Testis (tissue), 3 donors: Measurements from ENCODE around the gene AK9. TPM values are rescaled to one million over a fixed set of nuclear protein-coding genes. Genes with fewer than 3 reads are reported as not detected.
"Not testable (repeated sequence)": the region's sequence is repeated elsewhere in the genome, so short reads cannot be mapped to it uniquely, and the experiment has no call there.

Experiments used
- DNase-seq: peaks from one replicate; pipeline ENCODE4 v3.0.0-alpha.2; 2019
- H3K27ac ChIP-seq, 2 donors: fragments of 200-600 bp; sonication (generic); one replicate each; pipeline ENCODE4 v1.5.1; 2019
- H3K27me3 ChIP-seq: fragments of 200-600 bp; sonication (generic); one replicate; pipeline ENCODE4 v1.5.1; 2019
- H3K36me3 ChIP-seq: fragments of 200-600 bp; sonication (generic); one replicate; pipeline ENCODE4 v1.5.1; 2017; ENCODE audit warnings: low read depth; ENCODE audit errors: missing control alignments
- H3K4me1 ChIP-seq: fragments of 200-600 bp; sonication (generic); one replicate; pipeline ENCODE4 v1.5.1; 2019
- H3K4me3 ChIP-seq, 2 donors: fragments of 200-600 bp; sonication (generic); one replicate each; pipeline ENCODE4 v1.5.1; 2017 to 2019
- H3K9me3 ChIP-seq: fragments of 200-600 bp; sonication (generic); one replicate; pipeline ENCODE4 v1.5.1; 2017
- CTCF ChIP-seq, 3 experiments: fragments of 450-650 bp in 2 of 3; fragments of 200-600 bp in 1 of 3; sonication (generic) in 1 of 3; IDR thresholded peaks; one replicate each; pipeline ENCODE4 v1.5.1; 2016 to 2019; ENCODE audit warnings: antibody characterized with exemption in 3 of 3, mild to moderate bottlenecking in 2 of 3, moderate library complexity in 1 of 3
- POLR2A ChIP-seq: fragments of 450-650 bp; IDR thresholded peaks from one replicate; pipeline ENCODE4 v1.6.1; 2017; ENCODE audit warnings: antibody characterized with exemption, mild to moderate bottlenecking, moderate library complexity
- WGBS, 2 donors: methylation state at CpG; one replicate each; pipeline ENCODE4 v1.1.5; 2018; 5-methylcytosine and 5-hydroxymethylcytosine counted together
- intact Hi-C: fragments of 100-400 bp; cut with DNase I; formaldehyde crosslinking; loops from one replicate; pipeline ENCODE4 v1.15.1; 2023; ENCODE audit warnings: low total_unique reads
- polyA plus RNA-seq: library from polyadenylated mRNA; stranded (reverse); fragments of 350-450 nt; fragmentation: Illumina TruSeq; extraction: RNeasy Lipid Tissue Mini Kit (QIAGEN cat#74804); gene quantifications from one replicate; pipeline ENCODE4 v1.2.3, GENCODE V29; 2014; ENCODE audit warnings: low read depth, low replicate concordance; ENCODE audit not compliant: insufficient read depth
- total RNA-seq, 2 donors: library from RNA; depleted of rRNA; stranded (reverse); fragments of >200 nt; gene quantifications; one replicate each; pipeline ENCODE4 v1.2.3, GENCODE V29; 2016

The AK9 gene
- total and polyA plus RNA-seq, 3 donors from 2014 or later = 15.2 to 49.4 (median 33.6) TPM

- DNase-seq = no peak
- Histone ChIP-seq H3K4me3 (no peak overlapping the region), H3K4me1 (peaks cover 4% of the 10 kb centered on the region), H3K36me3 (no peaks in the 10 kb centered on the region), H3K9me3 (no peaks in the 10 kb centered on the region), H3K27ac (no peak overlapping the region), H3K27me3 (no peaks in the 10 kb centered on the region)
- TF ChIP-seq CTCF (IDR thresholded peaks at IDR 0.05) = no peak
- no peak for TF ChIP-seq POLR2A
- intact Hi-C loops = no loop called here
These were observed 2.1 kb upstream of the AK9 start for GRCh38 chr6:109693111-109693510.

- no peak for TF ChIP-seq CTCF (IDR thresholded peaks at IDR 0.05)
- no peak for TF ChIP-seq POLR2A
- Histone ChIP-seq H3K4me1 (peaks cover 4% of the 10 kb centered on the region), H3K4me3 (peak overlapping the region; percentile 74 to 84), H3K27me3 (no peaks in the 10 kb centered on the region), H3K27ac (peak overlapping the region; percentile 71 to 85), H3K36me3 (no peaks in the 10 kb centered on the region), H3K9me3 (no peaks in the 10 kb centered on the region)
- peak; percentile 77 for DNase-seq
- intact Hi-C loops = no loop called here
- WGBS, 2 donors = 1% methylated on average over 20 to 24 of the region's 24 CpGs
These were observed 647 bp downstream of the AK9 start for GRCh38 chr6:109690373-109690736.

GRCh38 chr6:109687271-109687761 lies 3.7 kb downstream of the AK9 start:
- H3K36me3 ChIP-seq = no peaks in the 10 kb centered on the region
- H3K27me3 ChIP-seq = no peaks in the 10 kb centered on the region
- no peak for TF ChIP-seq CTCF (IDR thresholded peaks at IDR 0.05)
- TF ChIP-seq POLR2A = no peak
- no peak overlapping the region for H3K27ac ChIP-seq
- peaks cover 4% of the 10 kb centered on the region for H3K4me1 ChIP-seq
- no peak for DNase-seq
- WGBS, 2 donors = 59 to 81% methylated on average over 2 of the region's 2 CpGs
- H3K4me3 ChIP-seq = no peak overlapping the region
- intact Hi-C loops = no loop called here
- H3K9me3 ChIP-seq = no peaks in the 10 kb centered on the region

GRCh38 chr6:109686566-109687265 lies 4.3 kb downstream of the AK9 start:
- H3K4me3 ChIP-seq = no peak overlapping the region
- no peak overlapping the region for H3K27ac ChIP-seq
- no peak for DNase-seq
- H3K36me3 ChIP-seq = no peaks in the 10 kb centered on the region
- peaks cover 2% of the 10 kb centered on the region for H3K4me1 ChIP-seq
- TF ChIP-seq CTCF (IDR thresholded peaks at IDR 0.05) (no peak), POLR2A (no peak)
- intact Hi-C loops = no loop called here
- WGBS, 2 donors = 84 to 100% methylated on average over 1 of the region's 1 CpG
- H3K27me3 ChIP-seq = no peaks in the 10 kb centered on the region
- no peaks in the 10 kb centered on the region for H3K9me3 ChIP-seq

GRCh38 chr6:109678661-109679505 lies 12.1 kb downstream of the AK9 start:
- H3K36me3 ChIP-seq, H3K4me3 ChIP-seq, intact Hi-C loops, H3K27ac ChIP-seq, H3K9me3 ChIP-seq, H3K4me1 ChIP-seq, DNase-seq, H3K27me3 ChIP-seq: not testable (repeated sequence)
- 57 to 70% methylated on average over 8 to 15 of the region's 15 CpGs for WGBS, 2 donors
